Central memory CD8-positive, alpha-beta T cell (primary cell): ENCODE data around the gene TTYH3.

Experiments
- ATAC-seq: fragments of 150-1000 bp; cut with Tn5 transposase; replicated peaks from 2 replicates; pipeline ENCODE4 v1.10.0; 2022; ENCODE audit warnings: mild to moderate bottlenecking, moderate FRiP score, moderate number of reproducible peaks; ENCODE audit not compliant: poor library complexity, severe bottlenecking; ENCODE audit errors: extremely low read depth
- DNase-seq, 2 donors: peaks; one replicate each; pipeline ENCODE4 v3.0.0; 2021; ENCODE audit warnings: low spot score in 2 of 2
- H3K27ac Mint-ChIP-seq: one replicate; pipeline ENCODE4 v1.8.0; 2022; ENCODE audit warnings: low read depth, mild to moderate bottlenecking, moderate library complexity, mixed read lengths
- H3K27me3 Mint-ChIP-seq: one replicate; pipeline ENCODE4 v1.8.0; 2022; ENCODE audit warnings: mixed read lengths
- H3K36me3 Mint-ChIP-seq: one replicate; pipeline ENCODE4 v1.8.0; 2022; ENCODE audit warnings: mild to moderate bottlenecking, moderate library complexity, mixed read lengths; ENCODE audit not compliant: insufficient read depth
- H3K4me1 Mint-ChIP-seq: one replicate; pipeline ENCODE4 v1.8.0; 2022; ENCODE audit warnings: mixed read lengths
- H3K4me3 Mint-ChIP-seq: one replicate; pipeline ENCODE4 v1.8.0; 2022; ENCODE audit warnings: mild to moderate bottlenecking, moderate library complexity, mixed read lengths
- H3K9me3 Mint-ChIP-seq: one replicate; pipeline ENCODE4 v1.8.0; 2022; ENCODE audit warnings: mixed read lengths

Gene TTYH3

DNA sequence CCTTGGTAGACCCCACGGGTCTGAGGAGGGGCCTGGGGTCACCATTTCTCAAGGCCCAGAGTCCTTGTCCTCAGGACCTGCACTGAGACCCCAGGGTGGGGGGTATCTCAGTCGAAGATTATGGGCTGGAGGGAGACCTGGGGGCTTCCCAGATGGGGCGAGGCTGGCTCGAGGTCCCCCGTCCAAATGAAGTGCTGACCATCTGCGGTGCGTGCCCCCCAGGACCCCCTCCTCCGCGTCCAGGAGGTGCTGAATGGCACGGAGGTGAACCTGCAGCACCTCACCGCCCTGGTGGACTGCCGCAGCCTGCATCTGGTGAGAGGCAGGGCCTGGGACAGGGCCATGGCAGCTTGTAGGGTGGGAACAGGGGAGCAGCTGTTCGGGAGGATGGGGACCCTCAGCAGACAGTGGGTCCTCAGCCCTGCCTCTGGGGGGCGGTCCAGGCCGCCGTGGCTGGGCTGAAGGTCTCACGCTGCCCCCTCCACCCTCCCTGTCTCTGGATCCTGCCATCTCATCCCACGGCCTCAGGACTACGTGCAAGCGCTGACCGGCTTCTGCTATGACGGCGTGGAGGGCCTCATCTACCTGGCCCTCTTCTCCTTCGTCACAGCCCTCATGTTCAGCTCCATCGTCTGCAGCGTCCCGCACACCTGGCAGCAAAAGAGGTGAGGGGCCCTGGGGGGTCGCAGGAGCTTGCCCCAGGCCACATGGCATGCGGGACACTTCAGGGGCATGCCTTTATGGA is 24.3 kb downstream of the TTYH3 start:
- no peak overlapping the region for H3K4me3 Mint-ChIP-seq
- peaks cover 1% of the 10 kb centered on the region for H3K36me3 Mint-ChIP-seq
- no peaks in the 10 kb centered on the region for H3K27me3 Mint-ChIP-seq
- DNase-seq (no peak), ATAC-seq (no peak)
- no peak overlapping the region for H3K27ac Mint-ChIP-seq
- no peaks in the 10 kb centered on the region for H3K9me3 Mint-ChIP-seq
- H3K4me1 Mint-ChIP-seq, result no peaks in the 10 kb centered on the region

DNA sequence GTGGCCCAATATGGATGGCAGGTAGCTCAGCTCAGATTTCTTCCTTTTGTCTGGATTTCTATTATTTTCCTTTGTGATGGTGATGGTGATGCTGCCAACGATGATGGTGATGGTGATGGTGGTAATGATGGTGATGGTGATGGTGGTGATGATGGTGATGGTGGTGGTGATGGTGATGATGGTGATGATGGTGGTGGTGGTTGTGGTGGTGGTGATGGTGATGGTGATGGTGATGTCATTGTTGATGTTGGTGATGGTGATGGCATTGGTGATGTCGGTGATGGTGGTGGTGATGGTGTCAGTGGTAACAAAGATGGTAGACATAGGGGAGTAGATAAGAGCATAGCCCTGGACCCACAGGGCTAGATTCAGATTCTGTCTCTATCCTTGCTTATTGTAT is 25.4 kb downstream of the TTYH3 start:
- ATAC-seq, result no peak
- H3K36me3 Mint-ChIP-seq, result peaks cover 1% of the 10 kb centered on the region

GRCh38 chr7:2657920-2658671 is 26.3 kb downstream of the TTYH3 start:
- H3K4me3 Mint-ChIP-seq, result no peak overlapping the region
- no peaks in the 10 kb centered on the region for H3K27me3 Mint-ChIP-seq
- DNase-seq, result no peak
- no peak overlapping the region for H3K27ac Mint-ChIP-seq
- ATAC-seq, result no peak
- no peaks in the 10 kb centered on the region for H3K9me3 Mint-ChIP-seq
- no peaks in the 10 kb centered on the region for H3K4me1 Mint-ChIP-seq
- H3K36me3 Mint-ChIP-seq, result peaks cover 1% of the 10 kb centered on the region

More for the DNA sequence above, 25.4 kb downstream of the TTYH3 start:
- H3K4me1 Mint-ChIP-seq, result no peaks in the 10 kb centered on the region
- no peak overlapping the region for H3K4me3 Mint-ChIP-seq
- no peaks in the 10 kb centered on the region for H3K27me3 Mint-ChIP-seq
- H3K27ac Mint-ChIP-seq, result no peak overlapping the region
- no peak for DNase-seq
- no peaks in the 10 kb centered on the region for H3K9me3 Mint-ChIP-seq

DNA sequence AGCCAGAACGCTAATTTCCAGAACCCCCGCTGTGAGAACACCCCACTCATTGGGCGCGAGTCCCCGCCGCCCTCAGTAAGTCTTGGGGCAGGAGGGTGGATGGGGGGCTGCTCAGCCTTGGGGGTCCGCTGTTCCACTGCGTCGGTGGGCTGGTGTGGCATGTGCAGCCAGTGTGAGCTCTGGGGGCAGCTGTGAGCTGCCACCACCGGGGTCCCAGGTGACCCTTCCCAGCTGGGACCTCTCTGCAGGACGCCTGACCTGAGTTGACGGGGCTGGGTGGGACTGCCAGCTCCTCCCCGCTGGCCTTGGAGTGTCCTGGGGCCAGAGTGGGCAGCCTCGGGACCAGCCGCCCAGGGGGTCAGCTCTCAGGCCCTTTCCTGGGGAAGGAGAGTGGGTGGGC is 27.2 kb downstream of the TTYH3 start:
- Mint-ChIP-seq H3K27me3 (no peaks in the 10 kb centered on the region), H3K4me3 (no peak overlapping the region), H3K36me3 (peaks cover 1% of the 10 kb centered on the region), H3K27ac (no peak overlapping the region), H3K9me3 (no peaks in the 10 kb centered on the region), H3K4me1 (no peaks in the 10 kb centered on the region)
- no peak for ATAC-seq
- no peak for DNase-seq

DNA sequence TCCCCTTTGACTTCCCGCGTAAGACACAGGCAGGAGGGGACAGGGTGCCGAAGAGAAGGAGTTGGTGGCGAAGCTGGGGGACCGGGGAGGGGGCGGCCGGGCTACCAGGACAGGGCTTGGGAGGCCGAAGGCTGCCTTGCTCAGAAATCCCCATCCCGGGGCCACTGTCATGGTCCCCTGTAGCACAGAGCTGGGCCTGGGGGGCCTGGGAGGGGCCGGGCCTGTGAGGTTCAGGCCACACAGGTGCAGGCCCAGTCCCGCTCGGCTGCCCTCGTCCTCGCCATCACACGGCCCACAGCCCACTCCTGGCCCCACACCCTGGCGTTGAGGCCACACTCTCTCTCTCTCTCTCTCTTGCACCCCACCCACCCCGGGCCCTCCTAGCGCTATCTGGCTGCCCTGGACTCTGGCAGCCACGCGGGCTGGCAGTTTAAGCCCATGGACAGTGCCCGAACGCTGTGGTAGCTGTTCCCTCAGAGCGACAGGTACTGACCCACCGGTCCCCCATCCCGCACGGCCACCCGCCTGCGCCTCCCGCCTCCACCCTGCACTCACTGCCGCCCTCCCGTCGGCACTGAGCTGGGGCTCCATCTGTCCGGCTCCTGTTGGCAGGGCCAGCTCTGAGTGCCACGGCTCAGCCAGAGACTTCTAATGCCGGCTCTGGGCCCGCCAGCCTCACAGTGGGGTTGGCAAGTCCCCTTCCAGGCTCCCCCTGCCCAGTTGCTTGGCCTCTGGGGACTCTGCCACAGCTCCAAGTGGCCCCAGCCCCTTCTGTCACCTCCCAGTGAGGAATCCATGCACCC is 28.0 kb downstream of the TTYH3 start:
- ATAC-seq, result no peak
- Mint-ChIP-seq H3K27me3 (no peaks in the 10 kb centered on the region), H3K4me1 (no peaks in the 10 kb centered on the region), H3K9me3 (no peaks in the 10 kb centered on the region), H3K27ac (no peak overlapping the region), H3K4me3 (no peak overlapping the region), H3K36me3 (peaks cover 1% of the 10 kb centered on the region)
- DNase-seq, result no peak

- Mint-ChIP-seq H3K4me1 (no peaks in the 10 kb centered on the region), H3K4me3 (no peak overlapping the region), H3K9me3 (no peaks in the 10 kb centered on the region), H3K27ac (no peak overlapping the region), H3K27me3 (no peaks in the 10 kb centered on the region), H3K36me3 (peaks cover 1% of the 10 kb centered on the region)
- ATAC-seq, result no peak
- DNase-seq, result no peak
These were observed 28.7 kb downstream of the TTYH3 start for GRCh38 chr7:2660359-2661095.

GRCh38 chr7:2661096-2661449 is 29.3 kb downstream of the TTYH3 start:
- Mint-ChIP-seq H3K27me3 (no peaks in the 10 kb centered on the region), H3K36me3 (peaks cover 1% of the 10 kb centered on the region), H3K9me3 (no peaks in the 10 kb centered on the region), H3K4me3 (no peak overlapping the region), H3K4me1 (no peaks in the 10 kb centered on the region), H3K27ac (no peak overlapping the region)
- ATAC-seq, result no peak
- no peak for DNase-seq

DNA sequence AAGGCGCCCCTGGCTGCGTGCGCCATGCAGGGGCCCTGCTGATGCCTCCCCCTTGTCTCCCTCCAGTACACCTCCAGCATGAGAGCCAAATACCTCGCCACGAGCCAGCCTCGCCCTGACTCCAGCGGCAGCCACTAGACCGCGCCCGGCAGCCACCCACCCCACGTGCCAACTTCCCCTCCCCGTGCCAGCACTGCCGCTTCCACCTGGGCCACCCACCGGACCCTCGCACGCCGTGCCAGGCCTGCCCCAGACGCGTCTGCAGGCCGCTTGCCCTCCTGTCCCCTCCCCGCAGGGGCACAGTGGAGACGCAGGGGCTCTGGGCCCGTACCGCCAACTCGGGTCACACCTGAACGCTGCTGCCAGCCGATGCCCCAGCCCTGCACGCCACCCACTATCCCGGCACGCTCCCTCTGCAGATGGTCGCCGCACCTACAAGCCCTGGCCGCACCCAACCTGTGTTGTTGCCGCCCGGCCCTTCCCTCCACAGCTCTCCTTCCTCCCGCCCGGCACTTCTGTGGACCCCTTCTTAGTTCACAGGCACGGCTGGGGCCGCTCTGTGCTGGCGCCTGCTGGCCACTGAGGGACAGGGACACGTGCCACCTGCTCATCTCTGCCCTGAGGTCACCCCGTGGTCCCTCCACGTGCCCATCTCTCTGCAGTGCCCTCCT is 30.0 kb downstream of the TTYH3 start:
- H3K4me3 Mint-ChIP-seq, result no peak overlapping the region
- no peaks in the 10 kb centered on the region for H3K4me1 Mint-ChIP-seq
- ATAC-seq, result no peak
- no peak overlapping the region for H3K27ac Mint-ChIP-seq
- no peaks in the 10 kb centered on the region for H3K9me3 Mint-ChIP-seq
- peaks cover 1% of the 10 kb centered on the region for H3K36me3 Mint-ChIP-seq
- no peak for DNase-seq
- H3K27me3 Mint-ChIP-seq, result no peaks in the 10 kb centered on the region

- Mint-ChIP-seq H3K4me1 (peaks cover under 1% of the 10 kb centered on the region), H3K9me3 (no peaks in the 10 kb centered on the region), H3K27ac (no peak overlapping the region), H3K36me3 (no peaks in the 10 kb centered on the region), H3K27me3 (peaks cover 8% of the 10 kb centered on the region), H3K4me3 (no peak overlapping the region)
- ATAC-seq (no peak), DNase-seq (no peak)
These were observed 30.7 kb downstream of the TTYH3 start for GRCh38 chr7:2662273-2663120.

DNA sequence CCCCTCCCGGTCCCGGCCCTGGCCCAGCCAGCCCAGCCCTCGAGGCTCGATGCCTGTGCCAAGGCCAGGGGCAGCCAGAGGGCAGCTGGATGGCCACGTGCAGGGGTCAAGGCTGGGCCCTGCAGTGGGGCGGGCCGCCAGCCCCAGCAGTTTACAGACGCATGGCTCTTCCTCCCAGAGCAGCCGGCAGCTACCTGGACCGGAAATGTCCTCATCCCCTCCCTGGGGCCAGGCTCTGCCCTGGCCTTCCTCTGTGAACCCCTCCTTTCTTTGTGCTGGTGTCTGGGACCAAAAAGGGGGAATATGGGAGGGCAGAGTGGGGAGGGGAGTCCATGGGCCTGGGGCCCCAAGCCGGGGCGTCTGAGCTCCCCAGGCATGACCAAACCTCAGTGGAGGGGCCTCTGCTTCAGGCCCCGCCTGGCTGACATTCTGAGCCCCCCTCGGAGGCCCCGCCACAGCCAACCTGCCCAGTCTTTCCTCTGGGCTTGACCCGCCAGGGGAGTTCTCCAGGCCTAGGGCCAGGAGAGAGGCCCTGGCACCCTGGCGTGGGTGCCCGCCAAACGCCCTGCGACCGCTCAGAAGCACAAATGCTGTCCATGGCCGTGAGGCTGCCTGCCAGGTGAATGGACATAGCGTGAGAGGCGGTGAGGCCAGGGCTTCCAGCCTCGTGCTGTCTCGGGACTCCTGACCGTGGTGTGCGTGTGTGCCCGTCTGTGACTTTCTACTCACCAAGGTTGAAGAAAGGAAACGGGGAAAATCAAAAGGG is 31.5 kb downstream of the TTYH3 start:
- ATAC-seq, result no peak
- H3K36me3 Mint-ChIP-seq, result no peaks in the 10 kb centered on the region
- no peak overlapping the region for H3K4me3 Mint-ChIP-seq

DNA sequence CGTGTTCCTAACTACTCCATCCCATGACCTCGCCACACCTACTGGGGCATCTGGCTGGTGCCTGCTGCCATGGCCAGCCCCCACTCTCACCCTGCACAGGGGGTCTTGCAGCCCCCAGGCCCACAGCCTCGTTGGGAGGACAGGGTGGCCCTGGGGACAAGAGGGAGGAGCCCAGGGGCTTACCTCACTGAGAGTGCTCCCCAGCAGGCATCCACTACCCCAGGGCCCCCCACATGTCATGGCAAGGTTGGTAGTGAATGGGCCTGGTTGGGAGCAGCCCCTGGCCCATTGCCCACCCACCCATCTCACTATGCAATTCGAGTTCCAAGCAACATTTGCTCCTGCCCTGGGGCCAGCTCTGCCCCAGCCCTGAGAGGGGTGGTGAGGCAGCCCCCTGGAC is 32.2 kb downstream of the TTYH3 start:
- Mint-ChIP-seq H3K9me3 (no peaks in the 10 kb centered on the region), H3K27ac (no peak overlapping the region), H3K4me3 (no peak overlapping the region), H3K27me3 (peaks cover 19% of the 10 kb centered on the region), H3K36me3 (no peaks in the 10 kb centered on the region), H3K4me1 (peaks cover 7% of the 10 kb centered on the region)
- DNase-seq (no peak), ATAC-seq (no peak)

More for the DNA sequence above, 31.5 kb downstream of the TTYH3 start:
- no peak overlapping the region for H3K27ac Mint-ChIP-seq
- no peak for DNase-seq
- peaks cover 16% of the 10 kb centered on the region for H3K27me3 Mint-ChIP-seq
- H3K4me1 Mint-ChIP-seq, result peaks cover 7% of the 10 kb centered on the region
- no peaks in the 10 kb centered on the region for H3K9me3 Mint-ChIP-seq
